B cell (primary cell): Measurements from ENCODE around the gene CACNA1G. TPM values are rescaled to one million over a fixed set of nuclear protein-coding genes. Genes with fewer than 3 reads are reported as not detected.

Experiments used
- ATAC-seq: fragments of 200-7000 bp; cut with Tn5 transposase; one replicate; pipeline ENCODE4 v1.10.0; 2021; ENCODE audit warnings: low read depth, mild to moderate bottlenecking, moderate number of reproducible peaks, moderate library complexity
- CTCF ChIA-PET: fragments of 350-600 bp; sonication (Branson Sonifier 250); formaldehyde crosslinking; loops from one replicate; lab custom pipeline; 2021; ENCODE audit warnings: antibody characterized with exemption, inconsistent platforms; lab: Charles Lee
- POLR2A ChIA-PET: fragments of 350-600 bp; sonication (Branson Sonifier 250); formaldehyde crosslinking; loops from one replicate; lab custom pipeline; 2021; ENCODE audit warnings: antibody characterized with exemption; lab: Charles Lee
- DNase-seq: peaks from one replicate; pipeline ENCODE4 v3.0.0; 2013
- H2AFZ ChIP-seq: 2 replicates; pipeline ENCODE4 v1.6.1; 2012; ENCODE audit warnings: mild to moderate bottlenecking, low read depth, low read length; ENCODE audit not compliant: insufficient read depth, poor library complexity, severe bottlenecking
- H3K27ac ChIP-seq, 2 donors: 1 replicate in 1 of 2; 2 replicates in 1 of 2; pipeline ENCODE4 v1.5.1; 2012 to 2013; ENCODE audit warnings: low read length in 2 of 2, mild to moderate bottlenecking in 2 of 2, moderate library complexity in 1 of 2
- H3K27me3 ChIP-seq, 4 experiments: fragments of 200-600 bp in 1 of 4; sonication (generic) in 1 of 4; replicated peaks in 1 of 4; 1 replicate in 2 of 4; 2 replicates in 2 of 4; pipeline versions ENCODE4 v1.6.1 to v1.7.0; 2013 to 2016; ENCODE audit warnings: low read length in 3 of 4, mild to moderate bottlenecking in 2 of 4, mixed read lengths in 1 of 4, moderate library complexity in 1 of 4; ENCODE audit not compliant: insufficient read depth in 4 of 4, control insufficient read depth in 3 of 4; ENCODE audit errors: control extremely low read depth in 1 of 4
- H3K36me3 ChIP-seq, 2 experiments: replicated peaks in 1 of 2; 1 replicate in 1 of 2; 2 replicates in 1 of 2; pipeline versions ENCODE4 v1.6.1 to v1.7.1; 2013; ENCODE audit warnings: low read length in 1 of 2; ENCODE audit not compliant: insufficient read depth in 2 of 2, control insufficient read depth in 1 of 2; ENCODE audit errors: control extremely low read depth in 1 of 2, extremely low read depth in 1 of 2
- H3K4me1 ChIP-seq, 2 donors: fragments of 200-600 bp in 1 of 2; sonication (generic) in 1 of 2; 1 replicate in 1 of 2; 2 replicates in 1 of 2; pipeline versions ENCODE4 v1.5.1 to v1.6.1; 2013 to 2017; ENCODE audit warnings: low read length in 2 of 2; ENCODE audit not compliant: control insufficient read depth in 2 of 2, insufficient read depth in 2 of 2
- H3K4me2 ChIP-seq: replicated peaks from 2 replicates; pipeline ENCODE3; 2012; ENCODE audit warnings: mild to moderate bottlenecking, low read depth, low read length; ENCODE audit not compliant: poor library complexity, severe bottlenecking
- H3K4me3 ChIP-seq, 5 experiments: fragments of 200-600 bp in 1 of 5; sonication (generic) in 1 of 5; 1 replicate in 3 of 5; 2 replicates in 2 of 5; pipeline versions ENCODE4 v1.5.1 to v1.7.0; 2011 to 2016; ENCODE audit warnings: low read length in 4 of 5, mild to moderate bottlenecking in 4 of 5, low read depth in 2 of 5, control low read depth in 1 of 5, moderate library complexity in 1 of 5; ENCODE audit not compliant: insufficient read depth in 1 of 5; ENCODE audit errors: control extremely low read depth in 1 of 5, extremely low read depth in 1 of 5
- H3K79me2 ChIP-seq: fragments of 200-600 bp; sonication (generic); one replicate; pipeline ENCODE4 v1.6.0; 2016; ENCODE audit warnings: low read length; ENCODE audit not compliant: control insufficient read depth, insufficient read depth
- H3K9ac ChIP-seq: fragments of 200-600 bp; sonication (generic); 2 replicates; pipeline ENCODE4 v1.6.1; 2017; ENCODE audit warnings: mild to moderate bottlenecking, low read length, moderate library complexity
- H3K9me3 ChIP-seq, 3 donors: one replicate each; pipeline versions ENCODE4 v1.6.1 to v1.7.1; 2013; ENCODE audit warnings: low read length in 2 of 3; ENCODE audit not compliant: control insufficient read depth in 2 of 3, insufficient read depth in 1 of 3; ENCODE audit errors: control extremely low read depth in 1 of 3
- H4K20me1 ChIP-seq: 2 replicates; pipeline ENCODE4 v1.6.0; 2012; ENCODE audit warnings: mild to moderate bottlenecking, low read length; ENCODE audit not compliant: insufficient read depth, control insufficient read depth, poor library complexity, severe bottlenecking
- H3K27ac Mint-ChIP-seq: one replicate; pipeline ENCODE4 v1.8.0; 2021; ENCODE audit warnings: mixed read lengths
- H3K27me3 Mint-ChIP-seq: one replicate; pipeline ENCODE4 v1.8.0; 2021; ENCODE audit warnings: mixed read lengths
- H3K4me1 Mint-ChIP-seq: one replicate; pipeline ENCODE4 v1.8.0; 2021; ENCODE audit warnings: mixed read lengths
- H3K4me3 Mint-ChIP-seq: one replicate; pipeline ENCODE4 v1.8.0; 2021; ENCODE audit warnings: mixed read lengths
- H3K9me3 Mint-ChIP-seq: one replicate; pipeline ENCODE4 v1.8.0; 2022; ENCODE audit warnings: mixed read lengths; ENCODE audit not compliant: insufficient read depth
- EZH2 ChIP-seq: IDR thresholded peaks from 2 replicates; pipeline ENCODE4 v1.6.1; 2012; ENCODE audit warnings: borderline replicate concordance, low read depth, mild to moderate bottlenecking, moderate library complexity, low read length; ENCODE audit not compliant: insufficient read depth, poor library complexity, severe bottlenecking
- WGBS: methylation state at CpG from one replicate; pipeline ENCODE4 v1.1.5; 2013; ENCODE audit warnings: missing lambda C conversion rate; ENCODE audit not compliant: insufficient coverage; 5-methylcytosine and 5-hydroxymethylcytosine counted together
- intact Hi-C: fragments of 100-400 bp; cut with micrococcal nuclease; formaldehyde crosslinking; loops from one replicate; pipeline ENCODE4 v1.10.0; 2022
- polyA plus RNA-seq: library from polyadenylated mRNA; depleted of rRNA; stranded (reverse); fragments of >200 nt; gene quantifications from 2 replicates; pipeline ENCODE4 v1.2.3, GENCODE V29; 2012
- total RNA-seq, 2 donors: library from RNA; stranded (reverse); fragments of 120-200 nt in 1 of 2; gene quantifications; 1 replicate in 1 of 2; 2 replicates in 1 of 2; pipeline versions ENCODE4 v1.2.3 to v1.2.4, GENCODE V29; 2013 to 2022
- TF ChIP-seq, protein P1 (sequence below): fragments of 200-600 bp; IDR thresholded peaks from one replicate; pipeline ENCODE4 v1.8.0; 2022; ENCODE audit warnings: antibody characterized with exemption, mild to moderate bottlenecking

Gene CACNA1G
- total and polyA plus RNA-seq, 2 donors (not counting 1 experiment from before 2014, with no cell fraction given): 0.12 TPM; not detected in 1

DNA sequence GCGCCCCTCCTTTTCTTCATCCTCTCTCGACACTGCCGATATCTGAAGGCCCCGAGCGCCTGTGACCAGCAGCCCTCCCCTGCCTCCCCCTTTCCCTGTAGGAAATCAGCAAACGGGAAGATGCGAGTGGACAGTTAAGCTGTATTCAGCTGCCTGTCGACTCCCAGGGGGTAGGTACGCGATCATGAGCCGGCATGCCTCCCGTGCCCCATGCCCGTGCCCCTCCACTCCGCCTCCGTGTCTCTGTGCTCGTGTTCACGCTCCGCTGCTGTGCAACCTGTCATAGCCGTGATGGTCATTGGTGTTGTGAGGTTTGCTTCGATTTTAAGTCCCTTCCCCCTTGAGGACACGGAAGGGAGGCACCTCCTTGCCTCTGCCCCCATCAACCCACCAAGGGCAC is 34.4 kb downstream of the CACNA1G start:
- Mint-ChIP-seq H3K4me3 (no peak overlapping the region), H3K27me3 (peaks cover 14% of the 10 kb centered on the region), H3K27ac (no peak overlapping the region), H3K4me1 (no peaks in the 10 kb centered on the region), H3K9me3 (no peaks in the 10 kb centered on the region)
- H3K9me3 ChIP-seq: peaks cover 0 to 2% (median 0%) of the 10 kb centered on the region in 3 donors
- H2AFZ ChIP-seq: no peak overlapping the region
- TF ChIP-seq, protein P1, sequence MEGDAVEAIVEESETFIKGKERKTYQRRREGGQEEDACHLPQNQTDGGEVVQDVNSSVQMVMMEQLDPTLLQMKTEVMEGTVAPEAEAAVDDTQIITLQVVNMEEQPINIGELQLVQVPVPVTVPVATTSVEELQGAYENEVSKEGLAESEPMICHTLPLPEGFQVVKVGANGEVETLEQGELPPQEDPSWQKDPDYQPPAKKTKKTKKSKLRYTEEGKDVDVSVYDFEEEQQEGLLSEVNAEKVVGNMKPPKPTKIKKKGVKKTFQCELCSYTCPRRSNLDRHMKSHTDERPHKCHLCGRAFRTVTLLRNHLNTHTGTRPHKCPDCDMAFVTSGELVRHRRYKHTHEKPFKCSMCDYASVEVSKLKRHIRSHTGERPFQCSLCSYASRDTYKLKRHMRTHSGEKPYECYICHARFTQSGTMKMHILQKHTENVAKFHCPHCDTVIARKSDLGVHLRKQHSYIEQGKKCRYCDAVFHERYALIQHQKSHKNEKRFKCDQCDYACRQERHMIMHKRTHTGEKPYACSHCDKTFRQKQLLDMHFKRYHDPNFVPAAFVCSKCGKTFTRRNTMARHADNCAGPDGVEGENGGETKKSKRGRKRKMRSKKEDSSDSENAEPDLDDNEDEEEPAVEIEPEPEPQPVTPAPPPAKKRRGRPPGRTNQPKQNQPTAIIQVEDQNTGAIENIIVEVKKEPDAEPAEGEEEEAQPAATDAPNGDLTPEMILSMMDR: no peak
- TF ChIP-seq EZH2: no peak
- no peaks in the 10 kb centered on the region for H4K20me1 ChIP-seq
- intact Hi-C loops: no loop called here
- no peaks in the 10 kb centered on the region for H3K4me1 ChIP-seq
- DNase-seq (no peak), ATAC-seq (no peak)
- peaks cover 0 to 4% (median 0%) of the 10 kb centered on the region in 4 experiments for H3K27me3 ChIP-seq
- H3K79me2 ChIP-seq: no peaks in the 10 kb centered on the region
- CTCF ChIA-PET: no interaction called here
- H3K36me3 ChIP-seq: no peaks in the 10 kb centered on the region
- no peak overlapping the region for H3K4me2 ChIP-seq
- H3K9ac ChIP-seq: no peak overlapping the region
- 94% methylated on average over 16 of the region's 21 CpGs for WGBS
- no peak overlapping the region for H3K4me3 ChIP-seq
- POLR2A ChIA-PET: no interaction called here
- no peak overlapping the region for H3K27ac ChIP-seq

DNA sequence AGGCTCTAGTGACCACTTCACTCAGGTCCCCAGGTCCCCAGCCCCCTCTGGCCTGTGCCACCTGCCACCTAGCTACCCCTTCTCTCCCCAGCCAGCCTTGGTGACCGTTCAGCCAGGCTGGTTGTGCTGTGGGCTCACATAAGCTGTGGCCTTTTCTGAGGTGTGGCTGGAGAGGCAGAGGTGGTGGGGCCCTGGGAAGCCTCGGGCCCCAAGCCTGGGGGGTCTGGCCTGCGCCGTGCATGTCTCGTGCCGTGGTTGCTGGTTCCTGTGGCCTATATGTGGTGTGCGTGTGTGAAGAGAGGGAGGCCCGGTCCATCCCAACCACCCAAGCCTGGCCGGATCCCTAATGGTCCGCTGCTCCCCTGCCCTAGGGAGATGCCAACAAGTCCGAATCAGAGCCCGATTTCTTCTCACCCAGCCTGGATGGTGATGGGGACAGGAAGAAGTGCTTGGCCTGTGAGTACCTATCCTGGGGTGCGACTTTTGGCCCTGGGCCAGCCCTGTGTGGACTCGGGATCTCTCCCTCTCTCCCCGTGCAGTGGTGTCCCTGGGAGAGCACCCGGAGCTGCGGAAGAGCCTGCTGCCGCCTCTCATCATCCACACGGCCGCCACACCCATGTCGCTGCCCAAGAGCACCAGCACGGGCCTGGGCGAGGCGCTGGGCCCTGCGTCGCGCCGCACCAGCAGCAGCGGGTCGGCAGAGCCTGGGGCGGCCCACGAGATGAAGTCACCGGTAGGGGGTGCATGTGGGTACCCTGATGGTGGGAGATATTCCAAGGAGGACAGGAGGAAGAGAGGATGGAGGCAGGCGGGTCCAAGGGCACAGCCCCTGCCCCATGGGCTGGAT is 35.9 kb downstream of the CACNA1G start:
- ATAC-seq: no peak
- Histone ChIP-seq H3K79me2 (no peaks in the 10 kb centered on the region), H3K4me2 (no peak overlapping the region), H3K36me3 (no peaks in the 10 kb centered on the region), H3K4me1 (no peaks in the 10 kb centered on the region), H3K9me3 (no peaks in the 10 kb centered on the region), H2AFZ (no peak overlapping the region), H3K4me3 (no peak overlapping the region), H3K27ac (no peak overlapping the region), H4K20me1 (no peaks in the 10 kb centered on the region), H3K27me3 (peaks cover 0 to 4% (median 0%) of the 10 kb centered on the region in 4 experiments), H3K9ac (no peak overlapping the region)
- ChIA-PET POLR2A (no interaction called here), CTCF (no interaction called here)
- no peak overlapping the region for H3K4me3 Mint-ChIP-seq
- H3K27ac Mint-ChIP-seq: no peak overlapping the region
- peaks cover 14% of the 10 kb centered on the region for H3K27me3 Mint-ChIP-seq
- no peak for DNase-seq
- H3K4me1 Mint-ChIP-seq: no peaks in the 10 kb centered on the region
- 90% methylated on average over 17 of the region's 34 CpGs for WGBS
- intact Hi-C loops: no loop called here
- H3K9me3 Mint-ChIP-seq: no peaks in the 10 kb centered on the region
- TF ChIP-seq EZH2: no peak
- TF ChIP-seq, protein P1: no peak
